Stimulated activated naive CD8-positive, alpha-beta T cell treated with anti-CD3 and anti-CD28 coated beads, Interleukin-15, amount 100 ng/mL, for 72 hours (primary cell): ENCODE results near the gene CS.

Experiments
- ATAC-seq: fragments of 150-1000 bp; cut with Tn5 transposase; 2 replicates; pipeline ENCODE4 v1.10.0; 2021; ENCODE audit warnings: mild to moderate bottlenecking, moderate library complexity
- DNase-seq, 2 donors: peaks; one replicate each; pipeline ENCODE4 v3.0.0; 2021 to 2022
- H3K27ac Mint-ChIP-seq, 2 donors: one replicate each; pipeline ENCODE4 v1.8.0; 2022; ENCODE audit warnings: mild to moderate bottlenecking in 2 of 2, mixed read lengths in 2 of 2, moderate library complexity in 2 of 2
- H3K27me3 Mint-ChIP-seq: one replicate; pipeline ENCODE4 v1.8.0; 2022; ENCODE audit warnings: mixed read lengths
- H3K4me1 Mint-ChIP-seq: one replicate; pipeline ENCODE4 v1.8.0; 2022; ENCODE audit warnings: mild to moderate bottlenecking, mixed read lengths
- H3K4me3 Mint-ChIP-seq, 2 donors: one replicate each; pipeline ENCODE4 v1.8.0; 2022; ENCODE audit warnings: mild to moderate bottlenecking in 2 of 2, mixed read lengths in 2 of 2, moderate library complexity in 1 of 2
- H3K9me3 Mint-ChIP-seq, 2 donors: one replicate each; pipeline ENCODE4 v1.8.0; 2022; ENCODE audit warnings: mixed read lengths in 2 of 2

CS gene

GRCh38 chr12:56224954-56225353 lies 75.2 kb downstream of the CS start:
- Mint-ChIP-seq H3K9me3 (no peaks in the 10 kb centered on the region), H3K27ac (peak overlapping the region; percentile 89 to 92), H3K4me3 (peak overlapping the region; percentile 91 to 93), H3K4me1 (peaks cover 44% of the 10 kb centered on the region), H3K27me3 (no peaks in the 10 kb centered on the region)
- ATAC-seq (no peak), DNase-seq (no peak)

DNA sequence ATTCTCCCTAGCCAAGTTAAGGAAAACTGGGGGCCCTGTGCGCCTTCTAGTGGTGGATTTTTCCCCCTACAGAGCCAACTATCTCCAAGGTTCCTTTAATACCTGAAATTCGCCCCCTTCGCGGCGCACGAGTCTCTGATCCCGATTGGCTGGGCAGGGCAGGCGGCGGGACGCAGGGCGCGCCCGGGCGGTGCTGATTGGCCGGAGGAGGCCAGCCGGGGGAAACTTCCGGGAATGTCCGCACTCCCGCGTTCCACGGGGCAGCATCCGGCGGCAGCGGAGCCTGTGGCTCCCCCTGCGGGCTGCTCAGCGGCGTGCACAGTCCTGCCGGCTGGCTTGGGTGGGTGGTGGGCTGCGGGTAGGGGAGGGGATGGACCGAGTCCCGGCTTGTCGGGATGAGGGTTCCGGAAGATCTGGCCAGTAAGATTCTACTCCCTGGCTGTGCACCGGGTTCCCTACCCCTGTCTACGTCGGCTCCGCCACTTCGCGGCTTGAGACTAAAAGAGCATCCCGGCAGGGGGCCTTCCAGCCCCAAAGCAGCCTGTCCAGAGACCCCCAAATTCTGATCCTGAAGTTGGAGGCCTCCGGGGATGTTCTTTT lies 75.9 kb downstream of the CS start, which contains the start of gene NABP2:
NABP2 (plus strand) TSS at position 241 of the 600 bp plus-strand sequence. CDS start 515 bp downstream, outside the sequence.
- peaks cover 44% of the 10 kb centered on the region for H3K4me1 Mint-ChIP-seq
- no peaks in the 10 kb centered on the region for H3K27me3 Mint-ChIP-seq
- H3K4me3 Mint-ChIP-seq: peak within 1 kb of the TSS; percentile 93 to 98
- no peaks in the 10 kb centered on the region for H3K9me3 Mint-ChIP-seq
- peak; percentile 94 to 96 for DNase-seq
- H3K27ac Mint-ChIP-seq: peak within 1 kb of the TSS; percentile 89 to 92
- peak; percentile 89 for ATAC-seq

- no peaks in the 10 kb centered on the region for H3K9me3 Mint-ChIP-seq
- no peak for ATAC-seq
- no peaks in the 10 kb centered on the region for H3K27me3 Mint-ChIP-seq
- H3K4me3 Mint-ChIP-seq: peak overlapping the region; percentile 91 to 93
- H3K27ac Mint-ChIP-seq: peak overlapping the region; percentile 66 to 69
- DNase-seq: peak in 1 of 2 donors; percentile 7
- peaks cover 44% of the 10 kb centered on the region for H3K4me1 Mint-ChIP-seq
Observed at GRCh38 chr12:56223571-56224101, 76.5 kb downstream of the CS start.

- no peak for DNase-seq
- peak overlapping the region; percentile 98 to 99 for H3K27ac Mint-ChIP-seq
- ATAC-seq: no peak
- peak overlapping the region; percentile 98 to 100 for H3K4me3 Mint-ChIP-seq
- H3K9me3 Mint-ChIP-seq: no peaks in the 10 kb centered on the region
- no peaks in the 10 kb centered on the region for H3K27me3 Mint-ChIP-seq
- H3K4me1 Mint-ChIP-seq: peaks cover 44% of the 10 kb centered on the region
Observed at GRCh38 chr12:56222531-56222895, 77.6 kb downstream of the CS start.

GRCh38 chr12:56221757-56222530 lies 78.2 kb downstream of the CS start, which contains the start of gene RNF41:
Gene RNF41 (minus strand): TSS chr12:56221922. CDS start chr12:56214047, 7,875 bp downstream.
- DNase-seq (peak; percentile 88 to 91), ATAC-seq (peak; percentile 90)
- peaks cover 44% of the 10 kb centered on the region for H3K4me1 Mint-ChIP-seq
- H3K27ac Mint-ChIP-seq: peak within 1 kb of the TSS; percentile 98 to 99
- H3K9me3 Mint-ChIP-seq: no peaks in the 10 kb centered on the region
- H3K4me3 Mint-ChIP-seq: peak within 1 kb of the TSS; percentile 98 to 100
- no peaks in the 10 kb centered on the region for H3K27me3 Mint-ChIP-seq
